Mesenchymal stem cell (in vitro differentiated cells and primary cell): ENCODE data around the gene PRND.
"Not testable (repeated sequence)": the region's sequence is repeated elsewhere in the genome, so short reads cannot be mapped to it uniquely, and the experiment has no call there.

ENCODE experiments used
- DNase-seq: peaks from one replicate; pipeline ENCODE4 v3.0.0-alpha.2; 2013
- H2AFZ ChIP-seq: one replicate; pipeline ENCODE4 v1.6.1; 2013; ENCODE audit warnings: low read depth, mild to moderate bottlenecking, control low read depth, inconsistent platforms, low read length, moderate library complexity
- H2AK5ac ChIP-seq: 2 replicates; pipeline ENCODE4 v1.6.1; 2013; ENCODE audit warnings: low read length, moderate library complexity, mild to moderate bottlenecking, inconsistent platforms; ENCODE audit not compliant: severe bottlenecking
- H2BK120ac ChIP-seq: one replicate; pipeline ENCODE4 v1.6.1; 2013; ENCODE audit warnings: low read depth, mild to moderate bottlenecking, inconsistent platforms, low read length, moderate library complexity
- H2BK12ac ChIP-seq, 2 experiments: one replicate each; pipeline ENCODE4 v1.6.1; 2013; ENCODE audit warnings: inconsistent platforms in 2 of 2, low read length in 2 of 2, mild to moderate bottlenecking in 2 of 2, moderate library complexity in 2 of 2, control low read depth in 1 of 2
- H2BK15ac ChIP-seq: one replicate; pipeline ENCODE4 v1.6.1; 2013; ENCODE audit warnings: mild to moderate bottlenecking, low read depth, inconsistent platforms; ENCODE audit not compliant: poor library complexity, severe bottlenecking
- H2BK5ac ChIP-seq: 2 replicates; pipeline ENCODE4 v1.6.1; 2013; ENCODE audit warnings: low read depth, mild to moderate bottlenecking, low read length, control low read depth, inconsistent platforms; ENCODE audit not compliant: poor library complexity, severe bottlenecking
- H3K14ac ChIP-seq, 2 experiments: one replicate each; pipeline ENCODE4 v1.6.1; 2013; ENCODE audit warnings: inconsistent platforms in 2 of 2, low read length in 2 of 2, control low read depth in 1 of 2, mild to moderate bottlenecking in 1 of 2, moderate library complexity in 1 of 2
- H3K18ac ChIP-seq, 2 experiments: one replicate each; pipeline ENCODE4 v1.6.1; 2013; ENCODE audit warnings: inconsistent platforms in 2 of 2, low read length in 2 of 2, control low read depth in 1 of 2, low read depth in 1 of 2, mild to moderate bottlenecking in 1 of 2
- H3K23ac ChIP-seq, 2 experiments: one replicate each; pipeline ENCODE4 v1.6.1; 2013; ENCODE audit warnings: inconsistent platforms in 2 of 2, low read length in 2 of 2, mild to moderate bottlenecking in 2 of 2, moderate library complexity in 2 of 2, control low read depth in 1 of 2
- H3K27ac ChIP-seq: 2 replicates; pipeline ENCODE4 v1.5.1; 2013; ENCODE audit warnings: mild to moderate bottlenecking, moderate library complexity, low read length, control low read depth, inconsistent platforms; ENCODE audit not compliant: poor library complexity, severe bottlenecking
- H3K27me3 ChIP-seq, 2 experiments: 2 replicates each; pipeline versions ENCODE4 v1.6.1 to v1.7.0; 2013; ENCODE audit warnings: low read length in 2 of 2, mild to moderate bottlenecking in 2 of 2, moderate library complexity in 2 of 2, control low read depth in 1 of 2, inconsistent platforms in 1 of 2; ENCODE audit not compliant: control insufficient read depth in 1 of 2, insufficient read depth in 1 of 2
- H3K36me3 ChIP-seq, 2 experiments: 2 replicates each; pipeline versions ENCODE4 v1.6.1 to v1.7.0; 2013; ENCODE audit warnings: low read length in 2 of 2, control low read depth in 1 of 2, inconsistent platforms in 1 of 2, low read depth in 1 of 2, mild to moderate bottlenecking in 1 of 2; ENCODE audit not compliant: insufficient read depth in 2 of 2, control insufficient read depth in 1 of 2
- H3K4ac ChIP-seq, 2 experiments: one replicate each; pipeline ENCODE4 v1.6.1; 2013; ENCODE audit warnings: inconsistent platforms in 2 of 2, low read length in 2 of 2, mild to moderate bottlenecking in 2 of 2, moderate library complexity in 2 of 2, control low read depth in 1 of 2, low read depth in 1 of 2
- H3K4me1 ChIP-seq: 2 replicates; pipeline ENCODE4 v1.6.1; 2013; ENCODE audit warnings: low read depth, low read length, control low read depth; ENCODE audit not compliant: control insufficient read depth, insufficient read depth
- H3K4me2 ChIP-seq: 2 replicates; pipeline ENCODE4 v1.6.1; 2013; ENCODE audit warnings: low read length, mild to moderate bottlenecking, inconsistent platforms; ENCODE audit not compliant: poor library complexity, severe bottlenecking
- H3K4me3 ChIP-seq, 2 experiments: 2 replicates each; pipeline versions ENCODE4 v1.5.1 to v1.7.0; 2013; ENCODE audit warnings: low read length in 2 of 2, mild to moderate bottlenecking in 2 of 2, control low read depth in 1 of 2, low read depth in 1 of 2; ENCODE audit not compliant: insufficient read depth in 1 of 2
- H3K79me1 ChIP-seq: replicated peaks from 2 replicates; pipeline ENCODE4 v1.6.1; 2013; ENCODE audit warnings: mild to moderate bottlenecking, control low read depth, low read length, inconsistent platforms; ENCODE audit not compliant: poor library complexity, severe bottlenecking
- H3K9ac ChIP-seq: 2 replicates; pipeline ENCODE4 v1.7.0; 2013; ENCODE audit warnings: mild to moderate bottlenecking, low read length, moderate library complexity
- H3K9me3 ChIP-seq: 2 replicates; pipeline ENCODE4 v1.7.0; 2013; ENCODE audit warnings: mild to moderate bottlenecking, low read length; ENCODE audit not compliant: control insufficient read depth
- H4K8ac ChIP-seq: one replicate; pipeline ENCODE4 v1.6.1; 2013; ENCODE audit warnings: inconsistent platforms, mild to moderate bottlenecking, low read length, moderate library complexity
- H4K91ac ChIP-seq: one replicate; pipeline ENCODE4 v1.6.1; 2013; ENCODE audit warnings: mild to moderate bottlenecking, low read length, inconsistent platforms
- WGBS: methylation state at CpG from one replicate; pipeline ENCODE4 v1.1.7; 2013; ENCODE audit warnings: mixed read lengths; 5-methylcytosine and 5-hydroxymethylcytosine counted together

Gene PRND

GRCh38 chr20:4770026-4770425 lies 48.3 kb downstream of the PRND start:
- Histone ChIP-seq H4K91ac (no peak overlapping the region), H3K27ac (no peak overlapping the region), H2BK12ac (no peak overlapping the region), H2BK15ac (no peak overlapping the region), H2AFZ (no peak overlapping the region), H2BK120ac (no peak overlapping the region), H3K27me3 (no peaks in the 10 kb centered on the region), H3K14ac (no peak overlapping the region), H2BK5ac (no peak overlapping the region), H3K23ac (no peak overlapping the region), H2AK5ac (no peak overlapping the region), H3K4me2 (no peak overlapping the region), H3K4ac (no peak overlapping the region), H3K4me3 (no peak overlapping the region), H3K9ac (no peak overlapping the region), H3K79me1 (no peaks in the 10 kb centered on the region), H3K9me3 (peaks cover 14% of the 10 kb centered on the region), H3K18ac (no peak overlapping the region), H3K4me1 (no peaks in the 10 kb centered on the region), H4K8ac (no peak overlapping the region), H3K36me3 (no peaks in the 10 kb centered on the region)
- WGBS, result 75% methylated on average over 1 of the region's 1 CpG
- no peak for DNase-seq

GRCh38 chr20:4771004-4771403 lies 49.3 kb downstream of the PRND start:
- no peak overlapping the region for H3K4ac ChIP-seq
- H3K27ac ChIP-seq, result no peak overlapping the region
- H2AFZ ChIP-seq, result no peak overlapping the region
- no peak overlapping the region for H2BK12ac ChIP-seq
- no peak overlapping the region for H3K18ac ChIP-seq
- no peak overlapping the region for H4K8ac ChIP-seq
- H2AK5ac ChIP-seq, result no peak overlapping the region
- WGBS, result 66% methylated on average over 3 of the region's 5 CpGs
- no peaks in the 10 kb centered on the region for H3K27me3 ChIP-seq
- H3K9me3 ChIP-seq, result peaks cover 14% of the 10 kb centered on the region
- H3K36me3 ChIP-seq, result no peaks in the 10 kb centered on the region
- H3K4me1 ChIP-seq, result no peaks in the 10 kb centered on the region
- no peak overlapping the region for H3K9ac ChIP-seq
- H2BK120ac ChIP-seq, result no peak overlapping the region
- H4K91ac ChIP-seq, result no peak overlapping the region
- H3K79me1 ChIP-seq, result no peaks in the 10 kb centered on the region
- no peak overlapping the region for H2BK5ac ChIP-seq
- H3K4me2 ChIP-seq, result no peak overlapping the region
- no peak overlapping the region for H3K4me3 ChIP-seq
- no peak overlapping the region for H3K14ac ChIP-seq
- no peak overlapping the region for H3K23ac ChIP-seq
- H2BK15ac ChIP-seq, result no peak overlapping the region
- DNase-seq, result no peak

GRCh38 chr20:4772132-4772531 lies 50.4 kb downstream of the PRND start:
- Histone ChIP-seq H3K4me1 (no peaks in the 10 kb centered on the region), H2AFZ (no peak overlapping the region), H3K36me3 (no peaks in the 10 kb centered on the region), H3K14ac (no peak overlapping the region), H3K9me3 (peaks cover 14% of the 10 kb centered on the region), H4K8ac (no peak overlapping the region), H2BK120ac (no peak overlapping the region), H4K91ac (no peak overlapping the region), H2AK5ac (no peak overlapping the region), H3K4me2 (no peak overlapping the region), H3K18ac (no peak overlapping the region), H3K79me1 (no peaks in the 10 kb centered on the region), H3K27ac (no peak overlapping the region), H3K9ac (no peak overlapping the region), H3K27me3 (no peaks in the 10 kb centered on the region), H2BK15ac (no peak overlapping the region), H2BK12ac (no peak overlapping the region), H2BK5ac (no peak overlapping the region), H3K4ac (no peak overlapping the region), H3K4me3 (no peak overlapping the region), H3K23ac (no peak overlapping the region)
- no peak for DNase-seq
- 61% methylated on average over 3 of the region's 3 CpGs for WGBS

GRCh38 chr20:4773014-4773413 lies 51.3 kb downstream of the PRND start:
- H2AK5ac ChIP-seq, H3K14ac ChIP-seq, H2BK15ac ChIP-seq, H2AFZ ChIP-seq, H4K8ac ChIP-seq, H4K91ac ChIP-seq, H2BK5ac ChIP-seq, H3K4me1 ChIP-seq, H3K79me1 ChIP-seq, H3K9ac ChIP-seq, H3K4ac ChIP-seq, H3K18ac ChIP-seq, DNase-seq, H3K23ac ChIP-seq, H2BK120ac ChIP-seq, H3K27me3 ChIP-seq, H3K36me3 ChIP-seq, H3K4me2 ChIP-seq, H3K27ac ChIP-seq, H3K4me3 ChIP-seq, H2BK12ac ChIP-seq: not testable (repeated sequence)
- H3K9me3 ChIP-seq, result peaks cover 14% of the 10 kb centered on the region
- WGBS, result 59% methylated on average over 4 of the region's 5 CpGs
